Measurements from ENCODE around the gene SLMAP.

DNA sequence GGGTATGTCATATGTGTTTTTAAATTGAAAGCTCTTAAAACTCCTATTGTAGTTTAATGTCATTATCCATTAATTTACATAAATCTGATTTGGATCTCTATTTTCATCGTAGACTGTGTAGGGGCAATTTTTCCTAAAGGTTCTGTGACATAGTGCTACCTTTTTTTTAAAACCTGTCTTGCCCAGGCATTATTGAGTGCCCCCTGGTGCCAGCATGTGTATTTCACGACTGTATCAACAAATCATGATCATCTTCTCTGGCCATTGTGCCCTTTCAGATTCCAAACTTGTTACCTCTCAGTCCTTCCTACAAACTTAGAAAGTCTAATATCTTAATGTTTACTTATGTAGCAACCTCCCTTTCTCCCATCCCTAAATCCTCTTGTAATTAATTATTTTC lies 154.9 kb downstream of the SLMAP start:
- no peak for TF ChIP-seq POLR2A (IDR thresholded peaks at IDR 0.05; ENCODE audit: low read depth, low read length)
- no peak for TF ChIP-seq POLR2AphosphoS5 (IDR thresholded peaks at IDR 0.05; ENCODE audit: low read depth, low read length)
- TF ChIP-seq TAF1 (IDR thresholded peaks at IDR 0.05; ENCODE audit: low read depth, low read length) = no peak
- no peak for TF ChIP-seq PAX5 (IDR thresholded peaks at IDR 0.05; ENCODE audit: insufficient read depth, low read length, severe bottlenecking)
- TF ChIP-seq SPI1 (IDR thresholded peaks at IDR 0.05; ENCODE audit: low read depth, low read length) = no peak
